Upper lobe of left lung (tissue), 4 donors: ENCODE results near the gene LOC128125822.

Source experiments
- EP300 ChIP-seq, 4 donors: sonication (generic); formaldehyde crosslinking; IDR thresholded peaks; one replicate each; pipeline ENCODE4 v1.5.1; 2017; ENCODE audit warnings: antibody characterized with exemption in 4 of 4, control low read depth in 2 of 4
- POLR2A ChIP-seq, 4 donors: fragments of 450-650 bp; IDR thresholded peaks; one replicate each; pipeline ENCODE4 v1.5.1; 2016 to 2017; ENCODE audit warnings: antibody characterized with exemption in 4 of 4, mild to moderate bottlenecking in 2 of 4
- POLR2AphosphoS5 ChIP-seq, 2 donors: sonication (generic); formaldehyde crosslinking; IDR thresholded peaks; one replicate each; pipeline ENCODE4 v1.5.1; 2017; ENCODE audit warnings: antibody characterized with exemption in 2 of 2
- TF ChIP-seq, protein P1 (sequence below), 6 experiments: fragments of 450-650 bp in 4 of 6; fragments of 200-600 bp in 2 of 6; sonication (generic) in 2 of 6; IDR thresholded peaks; one replicate each; pipeline ENCODE4 v1.5.1; 2016 to 2019; ENCODE audit warnings: antibody characterized with exemption in 6 of 6

- TF ChIP-seq, protein P1, sequence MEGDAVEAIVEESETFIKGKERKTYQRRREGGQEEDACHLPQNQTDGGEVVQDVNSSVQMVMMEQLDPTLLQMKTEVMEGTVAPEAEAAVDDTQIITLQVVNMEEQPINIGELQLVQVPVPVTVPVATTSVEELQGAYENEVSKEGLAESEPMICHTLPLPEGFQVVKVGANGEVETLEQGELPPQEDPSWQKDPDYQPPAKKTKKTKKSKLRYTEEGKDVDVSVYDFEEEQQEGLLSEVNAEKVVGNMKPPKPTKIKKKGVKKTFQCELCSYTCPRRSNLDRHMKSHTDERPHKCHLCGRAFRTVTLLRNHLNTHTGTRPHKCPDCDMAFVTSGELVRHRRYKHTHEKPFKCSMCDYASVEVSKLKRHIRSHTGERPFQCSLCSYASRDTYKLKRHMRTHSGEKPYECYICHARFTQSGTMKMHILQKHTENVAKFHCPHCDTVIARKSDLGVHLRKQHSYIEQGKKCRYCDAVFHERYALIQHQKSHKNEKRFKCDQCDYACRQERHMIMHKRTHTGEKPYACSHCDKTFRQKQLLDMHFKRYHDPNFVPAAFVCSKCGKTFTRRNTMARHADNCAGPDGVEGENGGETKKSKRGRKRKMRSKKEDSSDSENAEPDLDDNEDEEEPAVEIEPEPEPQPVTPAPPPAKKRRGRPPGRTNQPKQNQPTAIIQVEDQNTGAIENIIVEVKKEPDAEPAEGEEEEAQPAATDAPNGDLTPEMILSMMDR (IDR thresholded peaks at IDR 0.05), result peak; percentile 38 to 58 (median 54)
- no peak for TF ChIP-seq EP300 (IDR thresholded peaks at IDR 0.05)
- TF ChIP-seq POLR2AphosphoS5 (IDR thresholded peaks at IDR 0.05), result no peak
- TF ChIP-seq POLR2A (IDR thresholded peaks at IDR 0.05), result no peak
Measured at GRCh38 chr6:63573899-63574553, 1.7 kb downstream of the LOC128125822 start.
